ENCODE measurements around the gene UBE2H. TPM values are rescaled to one million over a fixed set of nuclear protein-coding genes. Genes with fewer than 3 reads are reported as not detected.

UBE2H gene
- total and polyA plus RNA-seq, 2 donors (not counting 1 experiment from before 2014, with no cell fraction given): 23.3 to 54.1 TPM

- Mint-ChIP-seq H3K27ac (no peak overlapping the region), H3K4me1 (peaks cover 50% of the 10 kb centered on the region), H3K4me3 (no peak overlapping the region), H3K27me3 (no peaks in the 10 kb centered on the region), H3K9me3 (ENCODE audit: insufficient read depth) (peaks cover 2% of the 10 kb centered on the region)
- intact Hi-C loops (cut with micrococcal nuclease): no loop called here
- ATAC-seq (ENCODE audit: low read depth) (no peak), DNase-seq (no peak)
- H3K27ac ChIP-seq (ENCODE audit: low read length in 2 of 2): no peak overlapping the region
- ChIA-PET CTCF (no interaction called here), POLR2A (no interaction called here)
- H3K4me1 ChIP-seq (ENCODE audit: control insufficient read depth in 2 of 2, insufficient read depth in 2 of 2, low read length in 2 of 2): peaks cover 19 to 21% of the 10 kb centered on the region in 2 donors
- TF ChIP-seq EZH2 (IDR thresholded peaks at IDR 0.05; ENCODE audit: borderline replicate concordance, insufficient read depth, low read depth, low read length, poor library complexity, severe bottlenecking) (no peak), CTCF (IDR thresholded peaks at IDR 0.05) (no peak)
- H3K36me3 ChIP-seq (replicated peaks in 1 of 2; ENCODE audit: control extremely low read depth in 1 of 2, control insufficient read depth in 1 of 2, extremely low read depth in 1 of 2, insufficient read depth in 2 of 2, low read length in 1 of 2): peaks cover 2 to 6% of the 10 kb centered on the region in 2 experiments
- H3K9ac ChIP-seq (ENCODE audit: low read length): no peak overlapping the region
- no peak overlapping the region for H3K4me3 ChIP-seq (ENCODE audit: control extremely low read depth in 1 of 5, extremely low read depth in 1 of 5, insufficient read depth in 1 of 5, low read depth in 2 of 5, low read length in 4 of 5)
- H4K20me1 ChIP-seq (ENCODE audit: control insufficient read depth, insufficient read depth, low read length, poor library complexity, severe bottlenecking): peaks cover 78% of the 10 kb centered on the region
- no CpG with 5 or more reads among the region's 3 CpGs for WGBS (ENCODE audit: insufficient coverage)
- H2AFZ ChIP-seq (ENCODE audit: insufficient read depth, low read depth, low read length, poor library complexity, severe bottlenecking): no peak overlapping the region
- H3K4me2 ChIP-seq (replicated peaks; ENCODE audit: low read depth, low read length, poor library complexity, severe bottlenecking): no peak overlapping the region
- H3K27me3 ChIP-seq (replicated peaks in 1 of 4; ENCODE audit: control extremely low read depth in 1 of 4, control insufficient read depth in 3 of 4, insufficient read depth in 4 of 4, low read length in 3 of 4): no peaks in the 10 kb centered on the region
- H3K79me2 ChIP-seq (ENCODE audit: control insufficient read depth, insufficient read depth, low read length): peaks cover 75% of the 10 kb centered on the region
- no peaks in the 10 kb centered on the region for H3K9me3 ChIP-seq (ENCODE audit: control extremely low read depth in 1 of 3, control insufficient read depth in 2 of 3, insufficient read depth in 1 of 3, low read length in 2 of 3)
Observed at GRCh38 chr7:129866251-129866650, 86.5 kb downstream of the UBE2H start.

- Histone ChIP-seq H3K4me1 (ENCODE audit: control insufficient read depth in 2 of 2, insufficient read depth in 2 of 2, low read length in 2 of 2) (peaks cover 21% of the 10 kb centered on the region in 2 donors), H4K20me1 (ENCODE audit: control insufficient read depth, insufficient read depth, low read length, poor library complexity, severe bottlenecking) (peaks cover 79% of the 10 kb centered on the region), H3K4me2 (replicated peaks; ENCODE audit: low read depth, low read length, poor library complexity, severe bottlenecking) (no peak overlapping the region), H3K27ac (ENCODE audit: low read length in 2 of 2) (no peak overlapping the region), H3K4me3 (ENCODE audit: control extremely low read depth in 1 of 5, extremely low read depth in 1 of 5, insufficient read depth in 1 of 5, low read depth in 2 of 5, low read length in 4 of 5) (no peak overlapping the region), H2AFZ (ENCODE audit: insufficient read depth, low read depth, low read length, poor library complexity, severe bottlenecking) (no peak overlapping the region), H3K9ac (ENCODE audit: low read length) (no peak overlapping the region), H3K79me2 (ENCODE audit: control insufficient read depth, insufficient read depth, low read length) (peaks cover 72% of the 10 kb centered on the region), H3K36me3 (replicated peaks in 1 of 2; ENCODE audit: control extremely low read depth in 1 of 2, control insufficient read depth in 1 of 2, extremely low read depth in 1 of 2, insufficient read depth in 2 of 2, low read length in 1 of 2) (peaks cover 2 to 6% of the 10 kb centered on the region in 2 experiments), H3K9me3 (ENCODE audit: control extremely low read depth in 1 of 3, control insufficient read depth in 2 of 3, insufficient read depth in 1 of 3, low read length in 2 of 3) (no peaks in the 10 kb centered on the region), H3K27me3 (replicated peaks in 1 of 4; ENCODE audit: control extremely low read depth in 1 of 4, control insufficient read depth in 3 of 4, insufficient read depth in 4 of 4, low read length in 3 of 4) (no peaks in the 10 kb centered on the region)
- Mint-ChIP-seq H3K27ac (no peak overlapping the region), H3K9me3 (ENCODE audit: insufficient read depth) (peaks cover 2% of the 10 kb centered on the region), H3K4me3 (no peak overlapping the region), H3K4me1 (peaks cover 49% of the 10 kb centered on the region), H3K27me3 (no peaks in the 10 kb centered on the region)
- ChIA-PET CTCF (interaction anchor here (1.0 kb wide), 1 partner anchor 145 kb away, joined by 5 read pairs; no protein-coding TSS in a partner anchor), POLR2A (no interaction called here)
- intact Hi-C loops (cut with micrococcal nuclease): no loop called here
- no peak for DNase-seq
- 100% methylated on average over 1 of the region's 1 CpG for WGBS (ENCODE audit: insufficient coverage)
- TF ChIP-seq CTCF (IDR thresholded peaks at IDR 0.05) (no peak), EZH2 (IDR thresholded peaks at IDR 0.05; ENCODE audit: borderline replicate concordance, insufficient read depth, low read depth, low read length, poor library complexity, severe bottlenecking) (no peak)
- no peak for ATAC-seq (ENCODE audit: low read depth)
Observed at GRCh38 chr7:129865925-129866201, 86.9 kb downstream of the UBE2H start.
